ENCODE results near the gene OR1A2.

GRCh38 chr17:3157218-3157617 lies 40.1 kb upstream of the OR1A2 start:
- TF ChIP-seq CTCF (IDR thresholded peaks at IDR 0.05), result no peak
- TF ChIP-seq POLR2A (IDR thresholded peaks at IDR 0.05), result no peak

Data from testis (tissue), 2 donors.